Cardiac muscle cell (in vitro differentiated cells and primary cell): ENCODE measurements around the gene EPB41L1. TPM values are rescaled to one million over a fixed set of nuclear protein-coding genes. Genes with fewer than 3 reads are reported as not detected.

Experiments used
- DNase-seq, 2 donors: peaks; one replicate each; pipeline versions ENCODE4 v3.0.0 to v3.0.0-alpha.2; 2010 to 2017; ENCODE audit warnings: low read depth in 1 of 2, low spot score in 1 of 2
- H3K27ac ChIP-seq: fragments of 200-600 bp; sonication (generic); 2 replicates; pipeline ENCODE4 v1.5.1; 2016
- H3K27me3 ChIP-seq: fragments of 200-600 bp; sonication (generic); 2 replicates; pipeline ENCODE4 v1.6.0; 2016; ENCODE audit warnings: control low read depth
- H3K36me3 ChIP-seq: fragments of 200-600 bp; sonication (generic); 2 replicates; pipeline ENCODE4 v1.5.1; 2016; ENCODE audit warnings: control low read depth
- H3K4me1 ChIP-seq: fragments of 200-600 bp; sonication (generic); 2 replicates; pipeline ENCODE4 v1.8.1; 2017; ENCODE audit warnings: low read depth, mild to moderate bottlenecking, mixed run types
- H3K4me3 ChIP-seq: fragments of 200-600 bp; sonication (generic); 2 replicates; pipeline ENCODE4 v1.5.1; 2016; ENCODE audit warnings: mild to moderate bottlenecking
- H3K9me3 ChIP-seq: fragments of 200-600 bp; sonication (generic); 2 replicates; pipeline ENCODE4 v1.5.1; 2017; ENCODE audit warnings: low read depth, mild to moderate bottlenecking, control low read depth
- polyA plus RNA-seq: library from polyadenylated mRNA; unstranded; fragments of >200 nt; fragmentation: Nextera tagmentation; extraction: Ambion mirVana; gene quantifications from 2 replicates; pipeline ENCODE4 v1.2.1, GENCODE V29; 2016
- total RNA-seq: library from RNA; depleted of rRNA; stranded (reverse); fragments of >200 nt; gene quantifications from 2 replicates; pipeline ENCODE4 v1.2.3, GENCODE V29; 2016
- TF ChIP-seq, protein P1 (sequence below): IDR thresholded peaks from 2 replicates; pipeline ENCODE4 v1.5.1; 2012; ENCODE audit warnings: low read depth, mild to moderate bottlenecking, low read length

Gene EPB41L1
- total and polyA plus RNA-seq, 2 experiments from 2014 or later = 34.3 to 83.5 TPM

DNA sequence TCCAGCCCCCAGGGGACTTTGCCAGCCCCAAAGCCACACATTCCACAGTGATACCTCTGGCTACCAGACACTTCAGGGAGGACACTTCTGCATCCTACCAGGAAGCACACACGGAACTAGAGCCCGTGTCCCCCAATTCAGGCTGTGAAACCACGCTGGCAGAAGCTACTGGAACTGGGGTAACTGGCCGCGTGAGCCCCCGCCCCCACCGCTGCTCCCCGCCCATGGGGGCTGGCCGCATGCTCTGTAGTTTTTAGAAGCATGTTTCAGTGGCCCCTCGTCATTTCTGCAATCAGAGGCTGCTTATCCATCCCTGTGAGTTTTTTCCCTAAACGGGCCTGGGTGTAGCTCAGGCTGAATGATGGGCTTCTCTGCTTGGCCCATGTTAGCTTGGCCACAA, 53.1 kb downstream of the EPB41L1 start:
- no peak overlapping the region for H3K4me3 ChIP-seq
- peaks cover 2% of the 10 kb centered on the region for H3K36me3 ChIP-seq
- H3K4me1 ChIP-seq = peaks cover 3% of the 10 kb centered on the region
- no peaks in the 10 kb centered on the region for H3K27me3 ChIP-seq
- TF ChIP-seq, protein P1, sequence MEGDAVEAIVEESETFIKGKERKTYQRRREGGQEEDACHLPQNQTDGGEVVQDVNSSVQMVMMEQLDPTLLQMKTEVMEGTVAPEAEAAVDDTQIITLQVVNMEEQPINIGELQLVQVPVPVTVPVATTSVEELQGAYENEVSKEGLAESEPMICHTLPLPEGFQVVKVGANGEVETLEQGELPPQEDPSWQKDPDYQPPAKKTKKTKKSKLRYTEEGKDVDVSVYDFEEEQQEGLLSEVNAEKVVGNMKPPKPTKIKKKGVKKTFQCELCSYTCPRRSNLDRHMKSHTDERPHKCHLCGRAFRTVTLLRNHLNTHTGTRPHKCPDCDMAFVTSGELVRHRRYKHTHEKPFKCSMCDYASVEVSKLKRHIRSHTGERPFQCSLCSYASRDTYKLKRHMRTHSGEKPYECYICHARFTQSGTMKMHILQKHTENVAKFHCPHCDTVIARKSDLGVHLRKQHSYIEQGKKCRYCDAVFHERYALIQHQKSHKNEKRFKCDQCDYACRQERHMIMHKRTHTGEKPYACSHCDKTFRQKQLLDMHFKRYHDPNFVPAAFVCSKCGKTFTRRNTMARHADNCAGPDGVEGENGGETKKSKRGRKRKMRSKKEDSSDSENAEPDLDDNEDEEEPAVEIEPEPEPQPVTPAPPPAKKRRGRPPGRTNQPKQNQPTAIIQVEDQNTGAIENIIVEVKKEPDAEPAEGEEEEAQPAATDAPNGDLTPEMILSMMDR = no peak
- no peak overlapping the region for H3K27ac ChIP-seq
- DNase-seq = no peak
- H3K9me3 ChIP-seq = no peaks in the 10 kb centered on the region

DNA sequence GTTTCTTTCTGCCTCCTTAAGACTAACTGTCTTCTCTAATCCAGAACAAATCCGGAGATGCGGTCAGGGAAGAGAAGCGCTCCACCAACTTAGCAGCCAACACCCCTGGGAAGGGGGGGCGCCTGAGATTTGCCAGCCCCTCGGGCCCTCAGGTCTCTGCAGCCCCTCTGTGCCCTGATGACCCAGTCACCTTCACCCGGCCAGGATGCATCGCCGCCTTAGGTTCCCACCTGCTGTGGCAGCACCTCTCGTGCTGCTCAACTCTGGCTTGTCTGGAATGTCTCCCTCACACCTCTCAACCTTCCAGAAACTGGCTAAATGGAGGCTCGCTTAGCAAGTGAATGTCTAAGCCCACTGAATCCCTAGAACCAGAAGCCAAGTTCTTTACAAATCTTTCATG, 53.7 kb downstream of the EPB41L1 start:
- H3K27ac ChIP-seq = no peak overlapping the region

DNA sequence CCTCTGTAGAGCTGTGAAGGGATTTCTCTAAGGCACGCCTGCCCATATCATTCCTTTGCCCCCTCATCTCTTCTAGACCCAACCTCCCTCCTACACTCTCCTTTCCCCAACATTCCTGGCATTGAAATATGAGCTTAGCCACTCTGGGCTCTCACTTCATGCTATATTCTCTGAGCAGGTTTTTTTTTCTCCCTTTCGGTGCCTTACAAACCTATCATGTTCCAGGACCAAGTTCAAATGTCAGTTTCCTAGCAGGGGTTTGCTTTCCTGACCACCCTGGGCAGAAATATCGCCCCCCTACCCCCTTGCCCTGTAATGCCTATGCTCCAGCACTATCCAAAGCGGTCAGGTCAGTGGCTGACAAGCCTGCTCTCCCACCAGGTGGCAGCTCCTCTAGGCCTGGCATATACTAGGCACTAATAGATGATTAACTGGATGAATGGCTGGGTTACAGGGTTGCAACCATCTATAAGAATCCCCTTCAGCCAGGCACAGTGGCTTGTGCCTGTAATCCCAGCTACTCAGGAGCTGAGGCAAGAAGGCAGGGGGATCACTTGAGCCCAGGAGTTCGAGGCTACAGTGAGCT, 56.0 kb downstream of the EPB41L1 start:
- no peaks in the 10 kb centered on the region for H3K27me3 ChIP-seq
- TF ChIP-seq, protein P1 = peak; percentile 10
- H3K9me3 ChIP-seq = no peaks in the 10 kb centered on the region
- peak overlapping the region; percentile 60 for H3K27ac ChIP-seq
- DNase-seq = peak in 1 of 2 donors; percentile 7
- peaks cover 3% of the 10 kb centered on the region for H3K4me1 ChIP-seq
- H3K36me3 ChIP-seq = peaks cover 2% of the 10 kb centered on the region
- no peak overlapping the region for H3K4me3 ChIP-seq

More for the DNA sequence above, 53.7 kb downstream of the EPB41L1 start:
- TF ChIP-seq, protein P1 = no peak
- DNase-seq = no peak
- peaks cover 3% of the 10 kb centered on the region for H3K4me1 ChIP-seq
- no peaks in the 10 kb centered on the region for H3K27me3 ChIP-seq
- H3K4me3 ChIP-seq = no peak overlapping the region
- no peaks in the 10 kb centered on the region for H3K9me3 ChIP-seq
- peaks cover 2% of the 10 kb centered on the region for H3K36me3 ChIP-seq

DNA sequence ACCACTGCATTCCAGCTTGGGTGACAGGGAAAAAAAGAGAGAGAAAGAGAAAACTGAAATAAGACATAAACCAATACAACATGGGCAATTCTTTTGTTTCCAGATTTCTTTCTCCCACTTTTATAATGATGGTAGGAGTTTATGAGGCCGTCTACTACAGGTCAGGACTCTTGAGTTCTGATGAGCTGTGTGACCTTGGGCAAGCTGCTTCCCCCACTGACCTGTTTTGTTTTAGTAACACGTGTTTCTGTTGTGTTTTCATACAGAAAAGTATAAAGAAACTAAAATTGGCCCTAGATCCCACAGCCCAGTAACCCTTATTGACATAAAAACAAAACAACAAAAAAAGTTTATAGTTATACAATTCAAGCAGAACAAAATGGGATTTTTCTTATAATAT, 58.8 kb downstream of the EPB41L1 start:
- DNase-seq = no peak
- peaks cover 2% of the 10 kb centered on the region for H3K36me3 ChIP-seq
- no peaks in the 10 kb centered on the region for H3K27me3 ChIP-seq
- no peak overlapping the region for H3K27ac ChIP-seq
- peaks cover 3% of the 10 kb centered on the region for H3K4me1 ChIP-seq
- TF ChIP-seq, protein P1 = no peak
- H3K4me3 ChIP-seq = no peak overlapping the region
- H3K9me3 ChIP-seq = no peaks in the 10 kb centered on the region

DNA sequence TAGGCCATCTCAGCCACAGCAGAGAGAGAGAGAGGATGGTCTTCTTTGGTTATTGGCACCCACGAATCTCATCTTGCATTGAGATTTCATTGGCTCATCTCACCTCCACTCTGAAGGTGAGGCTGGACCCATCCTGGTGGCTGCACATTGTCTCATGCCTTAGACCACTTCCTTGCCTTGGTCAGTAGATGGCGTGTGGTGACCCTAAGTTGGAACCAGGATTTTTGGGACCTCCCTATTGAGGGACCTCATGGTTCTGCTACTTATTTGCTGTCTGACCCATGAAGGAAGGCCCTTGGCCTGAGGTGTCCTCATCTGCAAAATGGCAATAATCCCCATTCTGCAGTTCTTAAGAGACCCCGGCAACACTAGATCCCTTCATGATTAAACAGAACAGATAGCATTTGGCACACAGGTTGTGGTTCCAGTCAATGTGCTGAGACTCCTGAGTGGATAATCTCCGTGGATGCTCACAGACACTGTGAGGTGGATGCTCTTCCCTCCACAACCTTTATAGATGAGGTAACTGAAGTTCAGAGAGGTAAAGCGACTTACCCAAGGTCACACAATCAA, 60.2 kb downstream of the EPB41L1 start:
- H3K27ac ChIP-seq = no peak overlapping the region
- no peaks in the 10 kb centered on the region for H3K9me3 ChIP-seq
- TF ChIP-seq, protein P1 = peak; percentile 71
- H3K4me1 ChIP-seq = peaks cover 3% of the 10 kb centered on the region
- no peaks in the 10 kb centered on the region for H3K27me3 ChIP-seq
- H3K36me3 ChIP-seq = peaks cover 2% of the 10 kb centered on the region
- no peak overlapping the region for H3K4me3 ChIP-seq
- DNase-seq = peak; percentile 28 to 49
